ENCODE data around the gene PRKAR1A.
A peak's percentile ranks its signal among the peaks of the same experiment; 100 is the strongest.

PRKAR1A gene

DNA sequence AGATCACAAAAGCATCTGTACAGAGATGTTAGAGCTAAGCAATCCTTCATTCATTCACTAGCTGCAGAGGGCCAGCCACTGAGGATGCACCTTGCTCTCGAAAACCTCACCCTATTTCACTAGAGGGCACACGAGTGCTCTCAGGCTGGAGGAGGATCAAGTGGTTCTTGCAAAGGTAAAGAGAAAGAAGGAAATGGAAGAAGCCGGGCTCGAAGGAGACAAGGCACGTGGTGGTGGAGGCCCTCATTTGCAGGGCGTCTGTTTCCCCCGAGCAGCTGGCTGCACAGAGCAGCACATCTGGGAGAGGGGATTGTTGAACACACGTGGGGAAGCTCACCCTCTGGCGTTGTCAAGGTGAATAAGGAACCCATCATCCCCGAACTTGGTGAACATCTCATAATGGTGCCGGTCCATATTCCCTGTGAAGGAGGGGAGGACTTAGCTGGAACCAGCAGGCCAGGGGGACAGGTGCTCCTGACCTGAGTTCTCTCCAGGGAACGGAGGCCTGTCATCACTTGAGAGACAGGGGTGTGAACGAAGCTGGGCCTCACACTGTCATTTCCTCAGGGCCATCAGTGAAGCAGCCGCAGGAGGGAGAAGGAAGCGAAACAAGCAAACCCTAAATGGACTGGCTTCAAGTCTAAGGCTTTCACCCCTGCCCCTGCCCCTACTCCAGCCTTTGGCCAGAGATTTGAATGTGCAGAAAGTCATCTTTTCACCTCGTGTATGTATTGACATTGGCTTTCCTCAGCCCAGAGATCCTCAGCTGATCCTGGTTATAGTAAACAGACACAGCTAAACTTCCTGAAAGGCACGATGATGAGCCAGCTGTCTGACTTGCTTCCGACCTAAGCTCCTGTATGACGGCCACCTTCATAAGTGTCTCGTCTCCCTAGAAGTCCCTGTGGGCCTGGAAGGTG is 27.6 kb downstream of the PRKAR1A start:
- Histone ChIP-seq H3K79me2 (ENCODE audit: low read length) (no peaks in the 10 kb centered on the region), H3K9me2 (replicated peaks; ENCODE audit: insufficient read depth, low read length) (no peaks in the 10 kb centered on the region), H3K4me2 (ENCODE audit: low read depth, low read length) (no peak overlapping the region), H2AFZ (ENCODE audit: low read length) (no peak overlapping the region), H3K4me1 (ENCODE audit: low read length) (no peaks in the 10 kb centered on the region), H3K27ac (ENCODE audit: low read length) (no peak overlapping the region), H3F3A (ENCODE audit: insufficient read depth, low read length) (no peaks in the 10 kb centered on the region), H3K27me3 (replicated peaks; ENCODE audit: insufficient read depth, low read length) (no peaks in the 10 kb centered on the region), H3K9me3 (replicated peaks; ENCODE audit: insufficient read depth, low read length) (no peaks in the 10 kb centered on the region), H4K20me1 (ENCODE audit: insufficient read depth, low read length) (no peaks in the 10 kb centered on the region), H3K4me3 (ENCODE audit: low read length) (no peak overlapping the region), H3K9ac (ENCODE audit: low read length) (no peak overlapping the region), H3K36me3 (replicated peaks; ENCODE audit: insufficient read depth, low read length) (no peaks in the 10 kb centered on the region)
- DNase-seq: peak; percentile 25
- TF ChIP-seq EZH2 (optimal IDR thresholded peaks at IDR 0.05; ENCODE audit: low read depth, low read length): no peak
- TF ChIP-seq, protein P1, sequence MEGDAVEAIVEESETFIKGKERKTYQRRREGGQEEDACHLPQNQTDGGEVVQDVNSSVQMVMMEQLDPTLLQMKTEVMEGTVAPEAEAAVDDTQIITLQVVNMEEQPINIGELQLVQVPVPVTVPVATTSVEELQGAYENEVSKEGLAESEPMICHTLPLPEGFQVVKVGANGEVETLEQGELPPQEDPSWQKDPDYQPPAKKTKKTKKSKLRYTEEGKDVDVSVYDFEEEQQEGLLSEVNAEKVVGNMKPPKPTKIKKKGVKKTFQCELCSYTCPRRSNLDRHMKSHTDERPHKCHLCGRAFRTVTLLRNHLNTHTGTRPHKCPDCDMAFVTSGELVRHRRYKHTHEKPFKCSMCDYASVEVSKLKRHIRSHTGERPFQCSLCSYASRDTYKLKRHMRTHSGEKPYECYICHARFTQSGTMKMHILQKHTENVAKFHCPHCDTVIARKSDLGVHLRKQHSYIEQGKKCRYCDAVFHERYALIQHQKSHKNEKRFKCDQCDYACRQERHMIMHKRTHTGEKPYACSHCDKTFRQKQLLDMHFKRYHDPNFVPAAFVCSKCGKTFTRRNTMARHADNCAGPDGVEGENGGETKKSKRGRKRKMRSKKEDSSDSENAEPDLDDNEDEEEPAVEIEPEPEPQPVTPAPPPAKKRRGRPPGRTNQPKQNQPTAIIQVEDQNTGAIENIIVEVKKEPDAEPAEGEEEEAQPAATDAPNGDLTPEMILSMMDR (IDR thresholded peaks at IDR 0.05; ENCODE audit: low read length): peak; percentile 30

DNA sequence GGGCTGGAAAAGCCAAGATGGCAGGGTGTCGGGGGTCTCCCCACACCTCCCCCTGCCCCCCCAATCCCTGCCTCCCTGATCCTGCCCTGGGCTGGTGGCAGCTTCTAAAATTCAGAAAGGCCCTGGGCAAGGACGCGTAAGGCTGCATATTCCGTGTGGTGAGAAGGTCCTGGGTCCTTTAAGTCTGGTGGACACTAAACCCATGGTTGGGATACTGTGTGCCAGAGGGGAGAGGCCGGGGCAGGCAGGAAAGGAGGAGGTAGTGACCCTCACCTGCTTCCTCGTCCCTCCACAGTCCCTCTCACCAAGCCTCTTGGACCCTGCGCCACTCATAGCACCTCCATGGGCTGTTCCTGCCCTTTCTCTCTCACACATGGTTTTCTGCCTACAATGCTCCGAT is 28.8 kb downstream of the PRKAR1A start:
- H3K27me3 ChIP-seq (replicated peaks; ENCODE audit: insufficient read depth, low read length): no peaks in the 10 kb centered on the region

DNA sequence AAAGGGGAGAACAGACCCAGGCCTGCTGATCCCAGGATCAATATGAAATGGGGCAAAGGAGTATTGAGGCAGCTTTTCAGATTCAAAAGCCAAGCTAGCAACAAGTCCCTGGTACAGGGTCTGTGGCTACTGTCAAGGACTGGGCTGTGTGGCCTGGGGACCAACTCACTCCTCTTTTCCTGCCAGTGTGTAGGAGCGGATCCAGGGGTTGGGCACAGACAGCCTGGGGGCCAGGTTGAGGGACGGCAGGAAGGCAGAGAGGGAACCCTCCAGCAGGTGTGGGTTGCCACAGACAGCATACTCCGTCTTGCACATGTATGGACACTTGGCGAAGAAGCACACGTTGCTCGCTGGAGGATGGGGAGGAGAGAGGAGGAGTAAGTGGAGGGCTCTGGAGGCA is 29.6 kb downstream of the PRKAR1A start:
- Histone ChIP-seq H3K9me2 (replicated peaks; ENCODE audit: insufficient read depth, low read length) (no peaks in the 10 kb centered on the region), H4K20me1 (ENCODE audit: insufficient read depth, low read length) (no peaks in the 10 kb centered on the region), H3K9ac (ENCODE audit: low read length) (no peak overlapping the region), H3K4me1 (ENCODE audit: low read length) (no peaks in the 10 kb centered on the region), H3K4me2 (ENCODE audit: low read depth, low read length) (no peak overlapping the region), H2AFZ (ENCODE audit: low read length) (no peak overlapping the region), H3K4me3 (ENCODE audit: low read length) (no peak overlapping the region), H3K9me3 (replicated peaks; ENCODE audit: insufficient read depth, low read length) (no peaks in the 10 kb centered on the region), H3K36me3 (replicated peaks; ENCODE audit: insufficient read depth, low read length) (no peaks in the 10 kb centered on the region), H3K27me3 (replicated peaks; ENCODE audit: insufficient read depth, low read length) (no peaks in the 10 kb centered on the region), H3F3A (ENCODE audit: insufficient read depth, low read length) (no peaks in the 10 kb centered on the region), H3K27ac (ENCODE audit: low read length) (no peak overlapping the region), H3K79me2 (ENCODE audit: low read length) (no peaks in the 10 kb centered on the region)
- DNase-seq: no peak
- TF ChIP-seq EZH2 (optimal IDR thresholded peaks at IDR 0.05; ENCODE audit: low read depth, low read length): no peak
- TF ChIP-seq, protein P1 (IDR thresholded peaks at IDR 0.05; ENCODE audit: low read length): no peak
- TF ChIP-seq EZH2phosphoT487 (IDR thresholded peaks at IDR 0.05; ENCODE audit: low read length): no peak

More for the DNA sequence above, 28.8 kb downstream of the PRKAR1A start:
- TF ChIP-seq EZH2 (optimal IDR thresholded peaks at IDR 0.05; ENCODE audit: low read depth, low read length): no peak
- no peak for TF ChIP-seq EZH2phosphoT487 (IDR thresholded peaks at IDR 0.05; ENCODE audit: low read length)
- TF ChIP-seq, protein P1 (IDR thresholded peaks at IDR 0.05; ENCODE audit: low read length): no peak
- Histone ChIP-seq H3K9me3 (replicated peaks; ENCODE audit: insufficient read depth, low read length) (no peaks in the 10 kb centered on the region), H3K9ac (ENCODE audit: low read length) (no peak overlapping the region), H3K9me2 (replicated peaks; ENCODE audit: insufficient read depth, low read length) (no peaks in the 10 kb centered on the region), H3K36me3 (replicated peaks; ENCODE audit: insufficient read depth, low read length) (no peaks in the 10 kb centered on the region), H3F3A (ENCODE audit: insufficient read depth, low read length) (no peaks in the 10 kb centered on the region), H3K4me1 (ENCODE audit: low read length) (no peaks in the 10 kb centered on the region), H3K79me2 (ENCODE audit: low read length) (no peaks in the 10 kb centered on the region), H4K20me1 (ENCODE audit: insufficient read depth, low read length) (no peaks in the 10 kb centered on the region), H3K27ac (ENCODE audit: low read length) (no peak overlapping the region), H3K4me3 (ENCODE audit: low read length) (no peak overlapping the region), H3K4me2 (ENCODE audit: low read depth, low read length) (no peak overlapping the region), H2AFZ (ENCODE audit: low read length) (no peak overlapping the region)
- no peak for DNase-seq

Data from MM.1S (cell line).